ENCODE data around the gene HOXB5.
A peak's percentile ranks its signal among the peaks of the same experiment; 100 is the strongest.

Gene HOXB5

DNA sequence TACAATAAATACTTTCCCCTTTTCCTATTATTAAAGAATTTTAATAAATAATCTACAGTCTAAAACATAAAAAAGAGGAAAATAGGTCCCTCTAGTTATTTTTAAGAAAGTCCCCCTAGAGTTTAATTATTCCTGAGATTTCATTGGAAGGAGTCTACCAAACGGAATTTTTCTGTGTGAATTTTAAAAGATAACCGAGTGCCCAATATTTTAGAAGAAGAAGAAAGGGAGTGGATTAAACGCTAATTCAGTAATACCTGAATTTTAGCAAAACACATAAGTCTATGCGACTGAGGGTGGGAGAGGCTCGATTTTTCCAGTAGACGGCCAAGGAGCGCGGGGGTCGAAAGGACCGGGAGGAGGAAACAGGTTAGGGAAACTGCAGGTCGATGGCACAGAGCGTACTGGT is 50.9 kb downstream of the HOXB5 start:
- no peaks in the 10 kb centered on the region for H3K9me3 ChIP-seq (ENCODE audit: control insufficient read depth, insufficient read depth, low read depth, low read length)
- H3K4me3 ChIP-seq (ENCODE audit: low read depth, low read length), result peak overlapping the region; percentile 80
- H3K27ac ChIP-seq (ENCODE audit: low read depth, low read length), result no peak overlapping the region; the same call in 1 of the 2 replicates
- peaks cover 87% of the 10 kb centered on the region for H3K27me3 ChIP-seq (ENCODE audit: control insufficient read depth, insufficient read depth, low read length)
- H3K9ac ChIP-seq (ENCODE audit: low read length), result peak overlapping the region; percentile 88
- H3K36me3 ChIP-seq (ENCODE audit: control insufficient read depth, insufficient read depth, low read length), result no peaks in the 10 kb centered on the region
- H3K4me1 ChIP-seq (ENCODE audit: control insufficient read depth, insufficient read depth, low read length), result peaks cover 53% of the 10 kb centered on the region

DNA sequence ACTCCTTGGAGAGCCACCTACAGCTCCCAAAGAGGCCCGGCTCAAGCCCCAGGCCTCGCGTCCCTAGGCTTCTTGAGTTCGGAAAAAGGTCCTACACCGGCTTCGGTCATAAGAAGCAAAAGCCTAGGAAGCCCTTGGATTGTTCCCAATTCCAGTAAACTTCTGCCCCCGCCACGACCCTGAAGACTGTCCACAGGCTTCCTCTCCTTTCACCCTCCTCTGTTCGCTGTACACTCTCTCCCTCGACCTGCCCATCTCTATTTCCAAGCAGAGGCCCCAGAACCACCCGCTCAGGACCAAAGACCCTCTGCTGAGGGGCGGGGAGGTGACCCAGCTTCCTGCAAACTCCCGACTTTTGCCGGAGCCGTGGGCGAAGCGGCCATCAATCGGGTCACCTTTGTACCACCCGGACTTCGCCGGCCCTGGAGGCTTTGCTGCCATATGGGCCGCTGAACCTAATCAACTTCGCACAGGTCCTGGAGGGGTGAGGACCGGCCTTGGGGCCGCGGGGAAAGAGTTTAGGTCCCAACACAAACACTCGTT is 51.4 kb downstream of the HOXB5 start:
- H3K4me1 ChIP-seq (ENCODE audit: control insufficient read depth, insufficient read depth, low read length), result peaks cover 52% of the 10 kb centered on the region
- peak overlapping the region; percentile 82 for H3K9ac ChIP-seq (ENCODE audit: low read length)
- H3K4me3 ChIP-seq (ENCODE audit: low read depth, low read length), result peak overlapping the region; percentile 80
- no peaks in the 10 kb centered on the region for H3K9me3 ChIP-seq (ENCODE audit: control insufficient read depth, insufficient read depth, low read depth, low read length)
- H3K27ac ChIP-seq (ENCODE audit: low read depth, low read length), result no peak overlapping the region; the same call in 1 of the 2 replicates
- H3K36me3 ChIP-seq (ENCODE audit: control insufficient read depth, insufficient read depth, low read length), result no peaks in the 10 kb centered on the region
- H3K27me3 ChIP-seq (ENCODE audit: control insufficient read depth, insufficient read depth, low read length), result peaks cover 82% of the 10 kb centered on the region

DNA sequence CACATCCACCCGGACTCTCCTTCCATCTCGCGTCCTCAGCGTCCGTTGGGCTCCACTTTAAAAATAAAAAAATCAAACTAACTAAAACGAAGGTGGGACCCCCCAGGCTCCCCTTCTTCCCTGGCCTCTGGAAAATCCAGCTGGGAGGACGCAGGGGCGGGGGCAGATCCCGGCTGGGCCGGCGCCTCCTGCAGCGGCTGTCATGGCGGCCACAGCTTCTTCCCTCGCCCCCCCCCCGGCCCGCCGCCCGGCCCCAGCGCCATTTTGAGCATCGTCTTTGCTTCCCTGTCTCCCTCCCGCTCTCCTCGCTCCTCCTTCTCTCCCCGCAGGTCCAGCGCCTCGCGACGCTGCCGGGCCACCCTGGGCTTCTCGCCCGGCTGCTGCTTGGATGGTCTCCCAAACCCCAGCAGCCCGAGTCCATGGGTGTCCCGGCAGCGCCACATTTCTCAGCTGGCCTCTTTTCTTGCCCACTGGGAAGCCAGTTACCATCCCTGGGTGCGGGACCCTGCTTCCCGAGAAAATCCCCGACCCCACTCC is 51.9 kb downstream of the HOXB5 start:
- H3K4me1 ChIP-seq (ENCODE audit: control insufficient read depth, insufficient read depth, low read length), result peaks cover 47% of the 10 kb centered on the region
- peak overlapping the region; percentile 80 for H3K4me3 ChIP-seq (ENCODE audit: low read depth, low read length)
- no peak overlapping the region for H3K27ac ChIP-seq (ENCODE audit: low read depth, low read length)
- no peaks in the 10 kb centered on the region for H3K36me3 ChIP-seq (ENCODE audit: control insufficient read depth, insufficient read depth, low read length)
- H3K9ac ChIP-seq (ENCODE audit: low read length), result peak overlapping the region; percentile 82
- no peaks in the 10 kb centered on the region for H3K9me3 ChIP-seq (ENCODE audit: control insufficient read depth, insufficient read depth, low read depth, low read length)
- H3K27me3 ChIP-seq (ENCODE audit: control insufficient read depth, insufficient read depth, low read length), result peaks cover 77% of the 10 kb centered on the region
